ENCODE data around the gene NEK6.

- TF ChIP-seq CTCF (IDR thresholded peaks at IDR 0.05 in 8 of 11, conservative IDR thresholded peaks at IDR 0.05 in 3 of 11): no peak
- TF ChIP-seq POLR2A (IDR thresholded peaks at IDR 0.05): no peak
- no peak for TF ChIP-seq POLR2AphosphoS5 (IDR thresholded peaks at IDR 0.05)
These were observed 68.6 kb downstream of the NEK6 start for GRCh38 chr9:124326378-124326777.

All from spleen (tissue), 7 donors.